Upper lobe of left lung (tissue), 4 donors: ENCODE results near the gene FAM13B.

ENCODE experiments used
- CTCF ChIP-seq, 6 experiments: fragments of 450-650 bp in 4 of 6; fragments of 200-600 bp in 2 of 6; sonication (generic) in 2 of 6; IDR thresholded peaks; one replicate each; pipeline ENCODE4 v1.5.1; 2016 to 2019; ENCODE audit warnings: antibody characterized with exemption in 6 of 6
- POLR2A ChIP-seq, 4 donors: fragments of 450-650 bp; IDR thresholded peaks; one replicate each; pipeline ENCODE4 v1.5.1; 2016 to 2017; ENCODE audit warnings: antibody characterized with exemption in 4 of 4, mild to moderate bottlenecking in 2 of 4

GRCh38 chr5:137921931-137922330, 110.9 kb downstream of the FAM13B start:
- TF ChIP-seq CTCF (IDR thresholded peaks at IDR 0.05): no peak
- no peak for TF ChIP-seq POLR2A (IDR thresholded peaks at IDR 0.05)
